OCI-LY1 (cell line): ENCODE results near the gene SLC9A2.

ENCODE experiments used
- CTCF ChIP-seq: fragments of 200-600 bp; sonication (generic), shearing (Covaris generic); IDR thresholded peaks from 2 replicates; pipeline ENCODE4 v1.5.1; 2017; ENCODE audit warnings: mild to moderate bottlenecking, antibody characterized with exemption, low read length, moderate library complexity, mixed read lengths
- EZH2 ChIP-seq: fragments of 200-600 bp; sonication (generic), shearing (Covaris generic); IDR thresholded peaks from 2 replicates; pipeline ENCODE4 v1.8.0; 2017; ENCODE audit warnings: borderline replicate concordance, mixed run types, mild to moderate bottlenecking, antibody characterized with exemption, low read length, moderate library complexity, mixed read lengths

GRCh38 chr2:102708847-102709559 is 89.7 kb downstream of the SLC9A2 start:
- TF ChIP-seq CTCF = no peak
- no peak for TF ChIP-seq EZH2
